ENCODE results near the gene ANAPC15. TPM values are rescaled to one million over a fixed set of nuclear protein-coding genes. Genes with fewer than 3 reads are reported as not detected.

The ANAPC15 gene
- total RNA-seq, 2 donors from 2014 or later: 28.9 to 54.2 TPM

DNA sequence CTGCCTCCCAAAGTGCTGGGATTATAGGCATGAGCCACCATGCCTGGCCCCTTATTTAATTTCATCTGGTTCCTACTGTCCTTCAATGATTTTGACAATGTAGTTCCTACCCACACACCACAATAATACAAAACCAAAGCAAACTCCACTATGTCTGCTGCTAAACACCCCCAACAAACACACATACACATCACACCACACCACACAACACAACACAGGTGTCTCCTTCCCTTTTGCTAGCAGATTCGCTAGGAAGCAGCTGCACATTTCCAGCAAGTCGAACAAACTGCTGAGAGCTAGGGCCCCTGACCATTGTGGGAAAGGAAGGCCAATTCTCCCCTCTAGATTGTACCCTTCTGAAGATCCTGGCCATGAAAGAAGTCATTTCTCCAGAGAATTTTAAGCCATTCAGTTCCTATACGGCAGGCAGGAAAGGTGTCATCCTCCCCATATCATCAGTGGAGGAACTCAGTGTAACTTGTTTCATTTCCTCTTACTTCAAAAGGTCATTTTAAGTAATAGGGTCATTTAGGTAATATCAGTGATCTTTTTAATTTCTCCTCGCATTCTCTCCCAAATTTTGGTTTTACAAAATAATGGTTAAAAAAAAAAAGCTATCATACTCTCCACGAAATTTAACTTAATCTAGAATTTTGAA is 50.6 kb downstream of the ANAPC15 start:
- Histone ChIP-seq H3K27me3 (replicated peaks; ENCODE audit: insufficient read depth) (no peaks in the 10 kb centered on the region), H3K4me1 (replicated peaks) (peaks cover 6% of the 10 kb centered on the region), H3K27ac (no peak overlapping the region), H3K4me3 (no peak overlapping the region), H3K9me3 (no peaks in the 10 kb centered on the region), H3K36me3 (no peaks in the 10 kb centered on the region)
- DNase-seq (ENCODE audit: low spot score): no peak
- no peak for TF ChIP-seq POLR2A (IDR thresholded peaks at IDR 0.05)
- TF ChIP-seq POLR2AphosphoS5 (IDR thresholded peaks at IDR 0.05): no peak
- no peak for TF ChIP-seq CTCF (IDR thresholded peaks at IDR 0.05)
- WGBS: 89% methylated on average over 5 of the region's 5 CpGs
- intact Hi-C loops (cut with DNase I): no loop called here

Small RNA genes within 50 kb of the gene (microRNA-seq; reads per million reads assigned to microRNA genes)
- not detected for gene MIR3165

Small RNA genes within 50 kb of the gene (small RNA-seq; reads per million reads assigned to genes)
- gene MIR3165: 0 reads per million in 2 donors

Other genes with a start within 250 kb of the ANAPC15 start
- not detected for gene DEFB131B, start 234.2 kb downstream of the ANAPC15 start, total RNA-seq
- 1 to 10 TPM; 4.9 to 7.7 TPM for gene XNDC1N, start 184.1 kb downstream of the ANAPC15 start, total RNA-seq
- 10 to 100 TPM; 32.4 to 48.0 TPM for gene RNF121, start 183.6 kb downstream of the ANAPC15 start, total RNA-seq
- gene IL18BP, start 113.8 kb downstream of the ANAPC15 start, total RNA-seq: 10 to 100 TPM in 1 of 2 donors, 1 to 10 TPM in 1; 3.1 to 13.9 TPM
- 100 to 1,000 TPM; 623 to 712 TPM for gene NUMA1, start 32.2 kb downstream of the ANAPC15 start, total RNA-seq
- 10 to 100 TPM; 13.1 to 25.1 TPM for gene LRRC51, start 31.8 kb downstream of the ANAPC15 start, total RNA-seq
- 100 to 1,000 TPM; 128 to 230 TPM for gene LAMTOR1, start 9.4 kb downstream of the ANAPC15 start, total RNA-seq
- not detected for gene TOMT, start 6.8 kb downstream of the ANAPC15 start, total RNA-seq
- gene FOLR3, start 23.0 kb upstream of the ANAPC15 start, total RNA-seq: not detected
- 1 to 10 TPM in 1 of 2 donors, not detected in 1; 8.9 TPM for gene FOLR1, start 79.4 kb upstream of the ANAPC15 start, total RNA-seq
- gene FOLR2, start 104.1 kb upstream of the ANAPC15 start, total RNA-seq: 10 to 100 TPM in 1 of 2 donors, under 1 TPM in 1; 0.87 to 23.9 TPM
- 100 to 1,000 TPM in 1 of 2 donors, 10 to 100 TPM in 1; 85.0 to 142 TPM for gene INPPL1, start 112.1 kb upstream of the ANAPC15 start, total RNA-seq
- under 1 TPM in 1 of 2 donors, not detected in 1; 0.40 TPM for gene PHOX2A, start 131.5 kb upstream of the ANAPC15 start, total RNA-seq

Data from prostate gland (tissue), 2 donors.